ENCODE measurements around the gene MICALL1. TPM values are rescaled to one million over a fixed set of nuclear protein-coding genes. Genes with fewer than 3 reads are reported as not detected.

The MICALL1 gene
- total RNA-seq, 2 experiments from 2014 or later, result 18.3 to 25.7 TPM

- POLR2A ChIA-PET, result interaction anchor here (0.5 kb wide), 1 partner anchor 18 kb away, joined by 4 read pairs; no protein-coding TSS in a partner anchor
- H2AFZ ChIP-seq (ENCODE audit: low read length), result no peak overlapping the region
- no peak overlapping the region for H3K27ac ChIP-seq (ENCODE audit: low read depth, low read length, poor library complexity, severe bottlenecking)
- intact Hi-C loops (cut with micrococcal nuclease; ENCODE audit: unreplicated experiment), result no loop called here
- CTCF ChIA-PET (ENCODE audit: unreplicated experiment), result no interaction called here
- peaks cover 7% of the 10 kb centered on the region for H4K20me1 ChIP-seq (ENCODE audit: insufficient read depth, low read length)
- H3K9me2 ChIP-seq (ENCODE audit: insufficient read depth, low read length), result no peaks in the 10 kb centered on the region
- H3K4me2 ChIP-seq (ENCODE audit: low read length), result no peak overlapping the region
- no peak overlapping the region for H3K4me3 ChIP-seq (ENCODE audit: low read depth, low read length, poor library complexity, severe bottlenecking)
- peaks cover 61% of the 10 kb centered on the region for H3K36me3 ChIP-seq (ENCODE audit: insufficient read depth, low read length)
- no TSS peak for BruUV-seq (replicated peaks)
- TF ChIP-seq CTCF (conservative IDR thresholded peaks at IDR 0.05; ENCODE audit: low read length), result no peak
- no peak for TF ChIP-seq EZH2phosphoT487 (IDR thresholded peaks at IDR 0.05; ENCODE audit: borderline replicate concordance, low read depth, low read length)
- no peaks in the 10 kb centered on the region for H3K9me3 ChIP-seq (ENCODE audit: low read length)
- H3K4me1 ChIP-seq (ENCODE audit: insufficient read depth, low read length, poor library complexity, severe bottlenecking), result peaks cover 16% of the 10 kb centered on the region
- H3K79me2 ChIP-seq (ENCODE audit: insufficient read depth, low read depth, low read length), result peaks cover 15% of the 10 kb centered on the region
- DNase-seq (ENCODE audit: low spot score), result no peak
Measured at GRCh38 chr22:37957232-37957631, 51.1 kb downstream of the MICALL1 start.

GRCh38 chr22:37959231-37959825 is 53.2 kb downstream of the MICALL1 start:
- Histone ChIP-seq H3K9me3 (ENCODE audit: low read length) (no peaks in the 10 kb centered on the region), H3K79me2 (ENCODE audit: insufficient read depth, low read depth, low read length) (peaks cover 8% of the 10 kb centered on the region), H3K36me3 (ENCODE audit: insufficient read depth, low read length) (peaks cover 72% of the 10 kb centered on the region), H3K4me1 (ENCODE audit: insufficient read depth, low read length, poor library complexity, severe bottlenecking) (peaks cover 8% of the 10 kb centered on the region), H3K9me2 (ENCODE audit: insufficient read depth, low read length) (no peaks in the 10 kb centered on the region), H3K4me2 (ENCODE audit: low read length) (no peak overlapping the region), H4K20me1 (ENCODE audit: insufficient read depth, low read length) (peaks cover 6% of the 10 kb centered on the region), H3K4me3 (ENCODE audit: low read depth, low read length, poor library complexity, severe bottlenecking) (no peak overlapping the region), H2AFZ (ENCODE audit: low read length) (no peak overlapping the region), H3K27ac (ENCODE audit: low read depth, low read length, poor library complexity, severe bottlenecking) (no peak overlapping the region)
- no TSS peak for BruUV-seq (replicated peaks)
- ChIA-PET CTCF (ENCODE audit: unreplicated experiment) (no interaction called here), POLR2A (interaction anchor here (0.7 to 0.8 kb wide), 3 partner anchors 107 to 152 kb away, joined by 4 to 7 read pairs (median 5); partner anchors contain the start of gene GCAT)
- intact Hi-C loops (cut with micrococcal nuclease; ENCODE audit: unreplicated experiment), result no loop called here
- DNase-seq (ENCODE audit: low spot score), result no peak
- no peak for TF ChIP-seq CTCF (conservative IDR thresholded peaks at IDR 0.05; ENCODE audit: low read length)
- no peak for TF ChIP-seq EZH2phosphoT487 (IDR thresholded peaks at IDR 0.05; ENCODE audit: borderline replicate concordance, low read depth, low read length)

- H3K4me3 ChIP-seq (ENCODE audit: low read depth, low read length, poor library complexity, severe bottlenecking), result no peak overlapping the region
- CTCF ChIA-PET (ENCODE audit: unreplicated experiment), result no interaction called here
- intact Hi-C loops (cut with micrococcal nuclease; ENCODE audit: unreplicated experiment), result no loop called here
- H3K36me3 ChIP-seq (ENCODE audit: insufficient read depth, low read length), result peaks cover 78% of the 10 kb centered on the region
- DNase-seq (ENCODE audit: low spot score), result no peak
- H4K20me1 ChIP-seq (ENCODE audit: insufficient read depth, low read length), result no peaks in the 10 kb centered on the region
- no peaks in the 10 kb centered on the region for H3K4me1 ChIP-seq (ENCODE audit: insufficient read depth, low read length, poor library complexity, severe bottlenecking)
- no peaks in the 10 kb centered on the region for H3K9me3 ChIP-seq (ENCODE audit: low read length)
- H3K4me2 ChIP-seq (ENCODE audit: low read length), result no peak overlapping the region
- POLR2A ChIA-PET, result no interaction called here
- H3K9me2 ChIP-seq (ENCODE audit: insufficient read depth, low read length), result no peaks in the 10 kb centered on the region
- no peaks in the 10 kb centered on the region for H3K79me2 ChIP-seq (ENCODE audit: insufficient read depth, low read depth, low read length)
- TF ChIP-seq CTCF (conservative IDR thresholded peaks at IDR 0.05; ENCODE audit: low read length) (no peak), EZH2phosphoT487 (IDR thresholded peaks at IDR 0.05; ENCODE audit: borderline replicate concordance, low read depth, low read length) (no peak)
- H2AFZ ChIP-seq (ENCODE audit: low read length), result no peak overlapping the region
- no TSS peak for BruUV-seq (replicated peaks)
- no peak overlapping the region for H3K27ac ChIP-seq (ENCODE audit: low read depth, low read length, poor library complexity, severe bottlenecking)
Measured at GRCh38 chr22:37961062-37961461, 55.0 kb downstream of the MICALL1 start.

Data from OCI-LY7 (cell line).